ENCODE measurements around the gene PLD1.

DNA sequence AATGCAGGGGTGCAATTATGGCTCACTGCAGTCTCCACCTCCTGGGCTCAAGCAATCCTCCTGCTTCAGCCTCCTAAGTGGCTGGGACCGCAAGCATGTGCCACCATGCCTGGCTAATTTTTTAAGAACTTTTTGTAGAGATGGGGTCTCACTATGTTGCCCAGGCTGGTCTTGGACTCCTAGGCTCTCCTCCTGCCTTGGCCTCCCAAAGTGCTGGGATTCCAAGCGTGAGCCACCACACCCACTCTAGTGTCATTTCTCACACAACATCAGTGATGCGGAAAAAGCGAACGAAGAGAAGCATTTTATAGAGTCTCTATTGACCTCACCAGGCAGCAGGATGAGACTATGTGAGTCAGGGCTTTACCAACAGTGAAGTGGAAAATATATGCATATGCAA is 137.7 kb downstream of the PLD1 start:
- TF ChIP-seq CTCF (tag by site-specific recombination; IDR thresholded peaks at IDR 0.05) (no peak), ZNF274 (IDR thresholded peaks at IDR 0.05; ENCODE audit: low read length) (no peak), ZNF274 (tag by site-specific recombination; IDR thresholded peaks at IDR 0.05; ENCODE audit: borderline replicate concordance) (no peak), ZEB2 (tag by site-specific recombination; IDR thresholded peaks at IDR 0.05) (no peak), ZFHX2 (tag by site-specific recombination; conservative IDR thresholded peaks at IDR 0.05) (no peak), ZNF580 (tag by site-specific recombination; IDR thresholded peaks at IDR 0.05) (no peak), ZNF610 (tag by site-specific recombination; IDR thresholded peaks at IDR 0.05; ENCODE audit: borderline replicate concordance) (no peak)
- TF ChIP-seq, protein P1, sequence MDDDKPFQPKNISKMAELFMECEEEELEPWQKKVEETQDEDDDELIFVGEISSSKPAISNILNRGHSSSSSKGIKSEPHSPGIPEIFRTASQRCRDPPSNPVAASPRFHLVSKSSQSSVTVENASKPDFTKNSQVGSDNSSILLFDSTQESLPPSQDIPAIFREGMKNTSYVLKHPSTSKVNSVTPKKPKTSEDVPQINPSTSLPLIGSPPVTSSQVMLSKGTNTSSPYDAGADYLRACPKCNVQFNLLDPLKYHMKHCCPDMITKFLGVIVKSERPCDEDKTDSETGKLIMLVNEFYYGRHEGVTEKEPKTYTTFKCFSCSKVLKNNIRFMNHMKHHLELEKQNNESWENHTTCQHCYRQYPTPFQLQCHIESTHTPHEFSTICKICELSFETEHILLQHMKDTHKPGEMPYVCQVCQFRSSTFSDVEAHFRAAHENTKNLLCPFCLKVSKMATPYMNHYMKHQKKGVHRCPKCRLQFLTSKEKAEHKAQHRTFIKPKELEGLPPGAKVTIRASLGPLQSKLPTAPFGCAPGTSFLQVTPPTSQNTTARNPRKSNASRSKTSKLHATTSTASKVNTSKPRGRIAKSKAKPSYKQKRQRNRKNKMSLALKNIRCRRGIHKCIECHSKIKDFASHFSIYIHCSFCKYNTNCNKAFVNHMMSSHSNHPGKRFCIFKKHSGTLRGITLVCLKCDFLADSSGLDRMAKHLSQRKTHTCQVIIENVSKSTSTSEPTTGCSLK (tag by site-specific recombination; IDR thresholded peaks at IDR 0.05): no peak

All from HEK293 (cell line).